ENCODE results near the gene STARD3. TPM values are rescaled to one million over a fixed set of nuclear protein-coding genes. Genes with fewer than 3 reads are reported as not detected.

The STARD3 gene
- total RNA-seq, 1 donor from 2014 or later, result 76.6 TPM

DNA sequence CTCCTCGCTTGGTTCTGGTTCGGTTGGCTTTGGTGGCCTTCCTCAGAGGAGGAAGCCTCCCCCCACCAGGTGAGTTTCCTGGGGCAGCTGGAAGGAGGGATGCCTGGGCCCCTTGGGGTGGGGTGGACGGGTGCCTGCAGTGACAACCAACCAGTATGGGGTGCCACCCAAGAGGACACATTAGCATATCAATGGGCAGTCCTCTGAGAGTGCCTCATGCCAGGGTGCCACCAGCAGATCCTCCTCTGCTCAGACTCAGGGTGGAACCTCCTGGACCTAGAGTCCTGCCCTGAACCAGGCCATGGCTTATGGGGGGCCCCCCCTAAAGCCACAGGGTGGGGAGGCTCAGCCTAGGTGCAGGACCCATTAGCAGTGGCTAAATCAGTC lies 7.5 kb upstream of the STARD3 start:
- no peaks in the 10 kb centered on the region for H3K36me3 ChIP-seq
- TF ChIP-seq, protein P1, sequence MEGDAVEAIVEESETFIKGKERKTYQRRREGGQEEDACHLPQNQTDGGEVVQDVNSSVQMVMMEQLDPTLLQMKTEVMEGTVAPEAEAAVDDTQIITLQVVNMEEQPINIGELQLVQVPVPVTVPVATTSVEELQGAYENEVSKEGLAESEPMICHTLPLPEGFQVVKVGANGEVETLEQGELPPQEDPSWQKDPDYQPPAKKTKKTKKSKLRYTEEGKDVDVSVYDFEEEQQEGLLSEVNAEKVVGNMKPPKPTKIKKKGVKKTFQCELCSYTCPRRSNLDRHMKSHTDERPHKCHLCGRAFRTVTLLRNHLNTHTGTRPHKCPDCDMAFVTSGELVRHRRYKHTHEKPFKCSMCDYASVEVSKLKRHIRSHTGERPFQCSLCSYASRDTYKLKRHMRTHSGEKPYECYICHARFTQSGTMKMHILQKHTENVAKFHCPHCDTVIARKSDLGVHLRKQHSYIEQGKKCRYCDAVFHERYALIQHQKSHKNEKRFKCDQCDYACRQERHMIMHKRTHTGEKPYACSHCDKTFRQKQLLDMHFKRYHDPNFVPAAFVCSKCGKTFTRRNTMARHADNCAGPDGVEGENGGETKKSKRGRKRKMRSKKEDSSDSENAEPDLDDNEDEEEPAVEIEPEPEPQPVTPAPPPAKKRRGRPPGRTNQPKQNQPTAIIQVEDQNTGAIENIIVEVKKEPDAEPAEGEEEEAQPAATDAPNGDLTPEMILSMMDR (IDR thresholded peaks at IDR 0.05), result no peak
- ATAC-seq (peak in 1 of 2 donors; percentile 2), DNase-seq (no peak)
- H3K4me1 ChIP-seq, result peaks cover 14% of the 10 kb centered on the region
- intact Hi-C loops (cut with DNase I), result no loop called here
- no peak overlapping the region for H3K4me3 ChIP-seq
- H3K27ac ChIP-seq, result peak overlapping the region; percentile 53
- no peaks in the 10 kb centered on the region for H3K9me3 ChIP-seq
- peaks cover 34% of the 10 kb centered on the region for H3K27me3 ChIP-seq (ENCODE audit: low read depth)

DNA sequence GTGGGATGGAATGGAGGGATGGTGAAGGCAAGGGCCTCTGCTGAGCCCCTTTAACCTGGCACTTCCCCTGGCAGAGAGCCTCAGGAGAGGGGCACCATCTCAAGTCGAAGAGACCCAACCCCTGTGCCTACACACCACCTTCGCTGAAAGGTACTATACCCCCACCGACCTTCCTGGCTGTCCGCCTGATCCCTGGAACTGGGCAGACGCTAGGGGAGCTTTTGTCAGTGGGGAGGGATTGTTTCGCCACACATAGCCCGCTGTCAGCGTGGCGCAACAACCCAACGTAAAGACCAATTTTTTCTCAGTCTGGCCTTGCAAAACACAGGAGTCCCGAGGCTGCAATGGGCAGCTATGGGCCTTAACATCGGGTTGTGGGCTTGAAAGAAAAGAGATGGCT lies 7.0 kb upstream of the STARD3 start:
- peaks cover 33% of the 10 kb centered on the region for H3K27me3 ChIP-seq (ENCODE audit: low read depth)
- H3K9me3 ChIP-seq, result no peaks in the 10 kb centered on the region
- H3K4me1 ChIP-seq, result peaks cover 18% of the 10 kb centered on the region
- peak overlapping the region; percentile 53 for H3K27ac ChIP-seq
- ATAC-seq (no peak), DNase-seq (peak; percentile 63)
- H3K4me3 ChIP-seq, result no peak overlapping the region
- intact Hi-C loops (cut with DNase I), result no loop called here
- TF ChIP-seq, protein P1 (IDR thresholded peaks at IDR 0.05), result no peak
- H3K36me3 ChIP-seq, result no peaks in the 10 kb centered on the region

DNA sequence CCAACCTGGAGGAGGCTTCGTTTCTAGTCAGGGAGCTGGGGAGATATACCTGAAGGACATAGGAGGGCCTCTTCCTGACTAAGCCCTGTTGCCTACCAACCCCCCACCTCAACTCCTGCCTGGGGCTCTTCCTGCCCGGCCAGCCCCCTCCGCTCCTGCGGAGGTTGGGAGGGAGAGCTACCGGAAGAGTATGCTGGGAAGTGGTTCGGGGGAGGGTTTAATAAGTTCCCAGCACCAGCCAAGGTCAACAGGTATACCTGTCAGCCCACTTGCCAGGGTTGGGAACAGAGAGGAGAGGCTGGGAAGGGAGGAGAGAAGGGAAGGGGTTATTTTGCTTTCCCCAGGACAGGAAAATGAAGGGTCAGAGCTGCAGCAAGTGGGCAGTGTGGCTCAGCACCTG lies 5.5 kb upstream of the STARD3 start:
- TF ChIP-seq, protein P1 (IDR thresholded peaks at IDR 0.05), result no peak
- peak; percentile 75 for ATAC-seq
- DNase-seq, result peak; percentile 62
- intact Hi-C loops (cut with DNase I), result no loop called here
- H3K27ac ChIP-seq, result peak overlapping the region; percentile 56
- H3K4me1 ChIP-seq, result peaks cover 21% of the 10 kb centered on the region
- H3K4me3 ChIP-seq, result peak overlapping the region; percentile 27
- H3K36me3 ChIP-seq, result no peaks in the 10 kb centered on the region
- H3K27me3 ChIP-seq (ENCODE audit: low read depth), result peaks cover 20% of the 10 kb centered on the region
- H3K9me3 ChIP-seq, result no peaks in the 10 kb centered on the region

GRCh38 chr17:39632153-39632941 lies 4.6 kb upstream of the STARD3 start:
- intact Hi-C loops (cut with DNase I), result no loop called here
- Histone ChIP-seq H3K27ac (peak overlapping the region; percentile 56), H3K4me3 (peak overlapping the region; percentile 27), H3K9me3 (no peaks in the 10 kb centered on the region), H3K27me3 (ENCODE audit: low read depth) (peaks cover 10% of the 10 kb centered on the region), H3K4me1 (peaks cover 16% of the 10 kb centered on the region), H3K36me3 (no peaks in the 10 kb centered on the region)
- DNase-seq, result no peak
- no peak for ATAC-seq
- TF ChIP-seq, protein P1 (IDR thresholded peaks at IDR 0.05), result no peak

DNA sequence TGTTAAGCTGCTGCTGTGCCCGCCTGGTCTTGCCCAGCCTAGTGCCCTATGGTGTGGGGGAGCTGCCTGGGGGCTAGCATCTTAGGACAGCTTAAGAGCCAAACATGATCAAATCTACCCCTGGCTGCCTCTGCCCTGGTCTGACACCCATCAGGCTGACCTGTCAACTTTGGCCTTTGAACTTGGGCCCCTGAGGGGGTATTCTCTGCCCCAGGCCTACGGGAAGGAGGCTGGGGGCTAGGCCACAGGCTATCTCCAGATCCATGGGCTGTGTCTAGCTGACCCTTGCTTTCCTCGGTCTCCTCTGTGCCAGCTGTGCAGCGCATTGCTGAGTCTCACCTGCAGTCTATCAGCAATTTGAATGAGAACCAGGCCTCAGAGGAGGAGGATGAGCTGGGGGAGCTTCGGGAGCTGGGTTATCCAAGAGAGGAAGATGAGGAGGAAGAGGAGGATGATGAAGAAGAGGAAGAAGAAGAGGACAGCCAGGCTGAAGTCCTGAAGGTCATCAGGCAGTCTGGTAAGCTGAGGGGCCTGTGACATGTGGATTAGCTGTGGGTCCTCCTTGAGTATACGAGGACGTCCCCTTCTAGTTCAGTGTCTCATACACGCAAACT lies 3.3 kb upstream of the STARD3 start:
- DNase-seq (no peak), ATAC-seq (no peak)
- Histone ChIP-seq H3K4me3 (no peak overlapping the region), H3K27me3 (ENCODE audit: low read depth) (peaks cover 4% of the 10 kb centered on the region), H3K36me3 (no peaks in the 10 kb centered on the region), H3K27ac (no peak overlapping the region), H3K4me1 (peaks cover 27% of the 10 kb centered on the region), H3K9me3 (no peaks in the 10 kb centered on the region)
- TF ChIP-seq, protein P1 (IDR thresholded peaks at IDR 0.05), result no peak
- intact Hi-C loops (cut with DNase I), result no loop called here

All from lower lobe of right lung (tissue), 2 donors.